Heart right ventricle (tissue), 16 donors: ENCODE results near the gene ADGRD1. TPM values are rescaled to one million over a fixed set of nuclear protein-coding genes. Genes with fewer than 3 reads are reported as not detected.
A peak's percentile ranks its signal among the peaks of the same experiment; 100 is the strongest.

ENCODE experiments used
- ATAC-seq, 8 donors: fragments of 200-7000 bp; cut with Tn5 transposase; one replicate each; pipeline ENCODE4 v1.9.1; 2020; ENCODE audit warnings: mild to moderate bottlenecking in 8 of 8, moderate library complexity in 8 of 8, moderate number of reproducible peaks in 1 of 8
- DNase-seq, 2 donors: peaks; one replicate each; pipeline ENCODE4 v3.0.0-alpha.2; 2020
- H3K27ac ChIP-seq, 10 donors: fragments of 200-600 bp; sonication (generic) in 2 of 10; one replicate each; pipeline versions ENCODE4 v1.5.0 to v1.8.0; 2020 to 2022; ENCODE audit warnings: mild to moderate bottlenecking in 3 of 10
- H3K27me3 ChIP-seq, 7 donors: fragments of 200-600 bp; one replicate each; pipeline ENCODE4 v1.8.0; 2021 to 2022; ENCODE audit warnings: mild to moderate bottlenecking in 2 of 7
- H3K36me3 ChIP-seq, 9 donors: fragments of 200-600 bp; sonication (generic) in 1 of 9; one replicate each; pipeline versions ENCODE4 v1.5.0 to v1.8.0; 2020 to 2022; ENCODE audit warnings: mild to moderate bottlenecking in 2 of 9
- H3K4me1 ChIP-seq, 9 donors: fragments of 200-600 bp; sonication (generic) in 1 of 9; one replicate each; pipeline versions ENCODE4 v1.5.0 to v1.8.0; 2020 to 2022; ENCODE audit warnings: mild to moderate bottlenecking in 4 of 9
- H3K4me3 ChIP-seq, 10 donors: fragments of 200-600 bp; sonication (generic) in 2 of 10; one replicate each; pipeline versions ENCODE4 v1.5.0 to v1.8.0; 2020 to 2022; ENCODE audit warnings: mild to moderate bottlenecking in 7 of 10, moderate library complexity in 2 of 10
- H3K9me3 ChIP-seq, 11 donors: fragments of 200-600 bp in 10 of 11; sonication (generic) in 2 of 11; one replicate each; pipeline versions ENCODE4 v1.5.0 to v1.8.0; 2013 to 2022; ENCODE audit warnings: mild to moderate bottlenecking in 2 of 11, control low read depth in 1 of 11, moderate library complexity in 1 of 11
- WGBS, 2 donors: extraction: QIAGEN DNeasy Blood & Tissue Kit; methylation state at CpG; one replicate each; pipeline ENCODE4 v1.1.7; 2013; ENCODE audit warnings: inconsistent platforms in 1 of 2; 5-methylcytosine and 5-hydroxymethylcytosine counted together
- intact Hi-C, 10 donors: fragments of 100-400 bp; cut with DNase I; formaldehyde crosslinking; loops; one replicate each; pipeline versions ENCODE4 v1.11.1 to v1.14.2; 2022
- polyA plus RNA-seq, 2 donors: library from polyadenylated mRNA; stranded (reverse); fragments of 200-250 nt; gene quantifications; one replicate each; pipeline ENCODE4 v1.2.3, GENCODE V29; 2013
- total RNA-seq, 10 donors: library from RNA; stranded (reverse); fragmentation: NEBNext Ultra II Directional in 3 of 10; extraction: Animal tissue kit (Norgen Biotek cat#: 25700) in 3 of 10; gene quantifications; one replicate each; pipeline versions ENCODE4 v1.2.1 to v1.2.4, GENCODE V29; 2021 to 2023
- TF ChIP-seq, protein P1 (sequence below), 9 donors: fragments of 200-600 bp; sonication (generic) in 2 of 9; IDR thresholded peaks; one replicate each; pipeline versions ENCODE4 v1.5.0 to v1.8.0; 2021 to 2022; ENCODE audit warnings: antibody characterized with exemption in 9 of 9, mild to moderate bottlenecking in 5 of 9, moderate library complexity in 1 of 9
- donor health status: Arrhythmogenic right ventricular cardiomyopathy.
- donor health status: ischemic (EF 13 %, LVEDD 7.1; RV severe dilation, severe dysfunction).
- donor health status: healthy with polysubstance abuse.
- donor health status: DM: no; HTN: yes; CAD: no.
- donor health status: DM: no; HTN: no; CAD: no.
- donor health status: ischemic (EF 25% LVEDD 6.9; RV normal size, moderate dysfunction).
- donor health status: ischemic (EF 25% LVEDD 5.7; RV mildly dilated, moderate dysfunction).
- donor health status: healthy.
- donor health status: DM: yes; HTN: yes; CAD: no.
- donor health status: Ischemic cardiomyopathy.
- donor health status: ischemic (EF 35%, LVEDD 5.7; RV mildly dilated, moderate dysfunction).
- donor health status: nonischemic (EF 11% LVEDD 7.7; RV severe dilation, severe dysfunction).
- donor health status: DM: yes; HTN: yes; CAD: no.
- donor health status: PGD.
- donor health status: ischemic (EF 29% LVEDD 5.4; RV normal size, mild dysfunction).
- donor health status: nonischemic (EF 23%, LVEDD 6.1; RV moderate dilation, normal function).

The ADGRD1 gene
- total and polyA plus RNA-seq, 12 donors: 16.8 to 157 (median 69.7) TPM

- peaks cover 0 to 59% (median 5%) of the 10 kb centered on the region in 9 donors for H3K36me3 ChIP-seq
- DNase-seq: no peak
- intact Hi-C loops: no loop called here
- H3K27ac ChIP-seq: no peak overlapping the region
- TF ChIP-seq, protein P1, sequence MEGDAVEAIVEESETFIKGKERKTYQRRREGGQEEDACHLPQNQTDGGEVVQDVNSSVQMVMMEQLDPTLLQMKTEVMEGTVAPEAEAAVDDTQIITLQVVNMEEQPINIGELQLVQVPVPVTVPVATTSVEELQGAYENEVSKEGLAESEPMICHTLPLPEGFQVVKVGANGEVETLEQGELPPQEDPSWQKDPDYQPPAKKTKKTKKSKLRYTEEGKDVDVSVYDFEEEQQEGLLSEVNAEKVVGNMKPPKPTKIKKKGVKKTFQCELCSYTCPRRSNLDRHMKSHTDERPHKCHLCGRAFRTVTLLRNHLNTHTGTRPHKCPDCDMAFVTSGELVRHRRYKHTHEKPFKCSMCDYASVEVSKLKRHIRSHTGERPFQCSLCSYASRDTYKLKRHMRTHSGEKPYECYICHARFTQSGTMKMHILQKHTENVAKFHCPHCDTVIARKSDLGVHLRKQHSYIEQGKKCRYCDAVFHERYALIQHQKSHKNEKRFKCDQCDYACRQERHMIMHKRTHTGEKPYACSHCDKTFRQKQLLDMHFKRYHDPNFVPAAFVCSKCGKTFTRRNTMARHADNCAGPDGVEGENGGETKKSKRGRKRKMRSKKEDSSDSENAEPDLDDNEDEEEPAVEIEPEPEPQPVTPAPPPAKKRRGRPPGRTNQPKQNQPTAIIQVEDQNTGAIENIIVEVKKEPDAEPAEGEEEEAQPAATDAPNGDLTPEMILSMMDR (IDR thresholded peaks at IDR 0.05): no peak
- H3K9me3 ChIP-seq: no peaks in the 10 kb centered on the region
- 66 to 71% methylated on average over 11 of the region's 11 CpGs for WGBS, 2 donors
- H3K4me3 ChIP-seq: no peak overlapping the region
- ATAC-seq: peak in 1 of 8 donors; percentile 16
- H3K4me1 ChIP-seq: peaks cover 0 to 6% (median 0%) of the 10 kb centered on the region in 9 donors
- no peaks in the 10 kb centered on the region for H3K27me3 ChIP-seq
These were observed 70.3 kb downstream of the ADGRD1 start for GRCh38 chr12:131024026-131024425.

GRCh38 chr12:131024721-131025120 lies 71.0 kb downstream of the ADGRD1 start:
- no peaks in the 10 kb centered on the region for H3K27me3 ChIP-seq
- H3K9me3 ChIP-seq: no peaks in the 10 kb centered on the region
- TF ChIP-seq, protein P1 (IDR thresholded peaks at IDR 0.05): no peak
- H3K27ac ChIP-seq: peak overlapping the region in 1 of 10 donors; percentile 13
- ATAC-seq (peak in 1 of 8 donors; percentile 3), DNase-seq (no peak)
- intact Hi-C loops: loop anchor here in 1 of 10 donors (5.0 kb wide), 1 partner anchor 72 kb away; the partner anchor contains the start of gene ADGRD1
- H3K4me1 ChIP-seq: peaks cover 0 to 6% (median 0%) of the 10 kb centered on the region in 9 donors
- no peak overlapping the region for H3K4me3 ChIP-seq
- H3K36me3 ChIP-seq: peaks cover 0 to 53% (median 5%) of the 10 kb centered on the region in 9 donors
- 85 to 89% methylated on average over 11 of the region's 11 CpGs for WGBS, 2 donors

GRCh38 chr12:131025234-131025633 lies 71.5 kb downstream of the ADGRD1 start:
- H3K4me1 ChIP-seq: peaks cover 0 to 6% (median 0%) of the 10 kb centered on the region in 9 donors
- WGBS, 2 donors: 80 to 81% methylated on average over 11 of the region's 11 CpGs
- H3K27me3 ChIP-seq: no peaks in the 10 kb centered on the region
- no peak overlapping the region for H3K27ac ChIP-seq
- TF ChIP-seq, protein P1 (IDR thresholded peaks at IDR 0.05): no peak
- no peak overlapping the region for H3K4me3 ChIP-seq
- intact Hi-C loops: loop anchor here in 1 of 10 donors (5.0 kb wide), 1 partner anchor 73 kb away; the partner anchor contains the start of gene ADGRD1
- no peak for ATAC-seq
- H3K36me3 ChIP-seq: peaks cover 0 to 53% (median 5%) of the 10 kb centered on the region in 9 donors
- DNase-seq: no peak
- no peaks in the 10 kb centered on the region for H3K9me3 ChIP-seq

GRCh38 chr12:131025939-131026702 lies 72.4 kb downstream of the ADGRD1 start:
- TF ChIP-seq, protein P1 (IDR thresholded peaks at IDR 0.05): no peak
- 88% methylated on average over 23 of the region's 23 CpGs for WGBS, 2 donors
- no peak for DNase-seq

More at GRCh38 chr12:131025939-131026702, 72.4 kb downstream of the ADGRD1 start:
- Histone ChIP-seq H3K27ac (no peak overlapping the region), H3K4me1 (peaks cover 0 to 3% (median 0%) of the 10 kb centered on the region in 9 donors), H3K4me3 (no peak overlapping the region), H3K27me3 (no peaks in the 10 kb centered on the region), H3K36me3 (peaks cover 0 to 45% (median 5%) of the 10 kb centered on the region in 9 donors), H3K9me3 (no peaks in the 10 kb centered on the region)
- ATAC-seq: peak in 7 of 8 donors; percentile 10 to 45 (median 18)
- intact Hi-C loops: loop anchor here in 1 of 10 donors (5.0 kb wide), 1 partner anchor 74 kb away; the partner anchor contains the start of gene ADGRD1
